NCI-H2196 treated with DMSO at 0.1 percent for 48 hours (cell line): ENCODE measurements around the gene UBR4.

ENCODE experiments used
- DNase-seq: peaks from one replicate; lab custom pipeline; 2025; ENCODE audit not compliant: unreplicated experiment; lab: John Stamatoyannopoulos, UW

UBR4 gene

DNA sequence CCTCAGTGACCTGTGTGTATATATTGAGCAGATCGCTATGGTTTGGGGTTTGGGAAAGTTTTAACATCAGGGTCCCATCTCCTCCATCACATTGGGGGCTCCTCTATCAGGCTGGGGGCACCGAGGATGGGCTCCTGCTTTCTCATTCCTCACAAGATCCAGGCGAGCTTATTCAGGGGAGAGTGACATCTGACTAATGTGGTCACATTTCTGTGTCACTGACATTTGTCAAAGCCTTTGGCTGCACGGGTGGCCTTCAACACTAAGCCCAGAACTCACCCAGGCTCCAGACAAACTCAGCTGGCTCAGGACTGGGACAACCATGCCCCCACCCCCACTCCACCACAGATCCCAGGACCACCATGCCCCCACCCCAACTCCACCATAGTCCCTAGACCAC is 150.3 kb downstream of the UBR4 start:
- no peak for DNase-seq

DNA sequence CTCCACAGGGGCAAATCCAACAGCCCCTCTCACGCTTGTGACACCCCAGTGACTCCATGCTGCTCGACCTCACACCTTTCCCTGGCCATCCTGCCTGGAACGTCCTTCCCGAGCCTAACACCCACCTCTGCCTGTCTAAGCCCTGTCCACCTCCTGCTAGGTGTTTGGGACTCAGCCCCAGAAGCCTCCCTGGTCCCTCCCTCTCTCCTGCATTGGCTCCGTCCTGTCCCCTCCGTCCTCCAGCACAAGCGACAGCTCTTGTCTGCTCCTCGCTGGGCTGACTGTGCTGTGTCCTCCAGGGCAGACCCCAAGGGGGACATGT is 151.6 kb downstream of the UBR4 start:
- DNase-seq, result no peak

DNA sequence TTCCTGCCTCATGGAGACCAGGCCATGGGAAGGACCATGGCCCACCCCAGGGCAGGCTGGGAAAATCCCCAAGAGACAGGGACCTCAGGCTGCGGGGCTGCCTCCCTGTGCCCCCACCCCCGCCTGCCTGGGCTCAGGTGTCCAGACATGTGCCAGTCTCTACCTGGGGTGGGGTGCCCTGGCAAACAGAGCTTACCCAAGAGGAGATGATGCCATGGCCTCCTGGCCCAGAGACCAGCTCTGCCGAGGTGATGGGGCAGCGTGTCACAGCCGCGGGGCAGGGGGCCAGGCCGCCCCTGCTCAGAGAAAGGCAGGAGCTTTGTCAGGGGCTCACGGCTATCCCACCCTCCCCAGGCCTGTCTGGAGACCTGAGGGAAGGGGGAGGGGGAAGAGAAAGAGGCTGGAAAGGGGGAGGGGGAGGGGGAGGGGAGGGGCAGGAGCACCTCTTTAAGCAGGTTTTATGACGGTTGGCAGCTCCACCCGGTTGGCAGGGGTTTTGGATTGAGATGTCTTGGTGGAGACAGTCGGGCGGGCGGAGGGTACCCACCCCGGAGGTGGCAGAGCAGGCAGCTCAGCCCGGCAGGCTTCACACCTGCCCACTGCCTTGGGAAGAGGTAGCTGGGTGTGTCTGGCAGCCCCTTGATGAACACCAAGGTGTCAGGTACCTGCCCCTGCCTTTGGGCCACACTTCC is 152.1 kb downstream of the UBR4 start:
- DNase-seq, result no peak

DNA sequence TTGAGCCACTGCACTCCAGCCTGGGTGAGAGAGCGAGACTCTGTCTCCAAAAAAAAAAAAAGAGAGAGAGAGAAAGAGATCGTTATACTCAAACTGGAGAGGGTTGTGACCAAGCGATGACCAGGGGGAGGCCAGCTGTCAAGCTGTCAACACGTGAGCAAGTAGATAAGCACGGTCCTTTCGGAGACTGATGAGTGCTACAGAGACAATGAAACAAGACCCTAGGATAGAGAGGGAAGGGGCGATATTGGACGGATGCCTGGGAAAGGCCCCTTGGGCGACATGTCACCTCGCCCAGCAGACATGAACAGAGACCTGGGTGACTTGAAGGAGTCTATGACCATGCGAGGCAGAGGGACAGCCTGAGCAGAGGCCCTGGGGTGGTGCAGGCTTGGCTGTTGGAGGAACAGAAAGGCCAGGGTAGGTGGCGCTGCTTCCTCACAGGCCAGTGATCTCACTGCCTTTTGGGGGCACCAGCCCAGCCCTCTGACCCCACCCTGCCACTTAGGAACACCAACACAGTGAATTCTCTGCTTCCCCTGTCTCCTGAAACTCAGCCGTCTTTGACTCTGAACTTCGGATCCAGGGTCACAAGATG is 152.8 kb downstream of the UBR4 start:
- no peak for DNase-seq

DNA sequence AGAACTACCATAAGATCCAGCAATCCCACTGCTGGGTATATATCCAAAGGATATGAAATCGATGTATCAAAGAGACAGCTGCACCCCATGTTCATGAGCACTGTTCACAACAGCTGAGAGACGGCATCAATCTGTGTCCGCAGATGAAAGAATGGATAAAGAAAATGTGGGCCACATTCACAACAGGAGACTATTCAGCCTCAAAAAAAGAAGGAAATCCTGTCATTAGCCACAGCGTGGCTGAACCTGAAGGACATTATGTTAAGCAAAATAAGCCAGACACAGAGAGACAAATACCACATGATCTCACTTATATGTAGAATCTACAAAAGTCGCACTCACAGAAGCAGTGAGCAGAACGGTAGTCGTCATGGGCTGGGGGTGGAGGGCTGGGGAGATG is 154.4 kb downstream of the UBR4 start:
- DNase-seq, result no peak

DNA sequence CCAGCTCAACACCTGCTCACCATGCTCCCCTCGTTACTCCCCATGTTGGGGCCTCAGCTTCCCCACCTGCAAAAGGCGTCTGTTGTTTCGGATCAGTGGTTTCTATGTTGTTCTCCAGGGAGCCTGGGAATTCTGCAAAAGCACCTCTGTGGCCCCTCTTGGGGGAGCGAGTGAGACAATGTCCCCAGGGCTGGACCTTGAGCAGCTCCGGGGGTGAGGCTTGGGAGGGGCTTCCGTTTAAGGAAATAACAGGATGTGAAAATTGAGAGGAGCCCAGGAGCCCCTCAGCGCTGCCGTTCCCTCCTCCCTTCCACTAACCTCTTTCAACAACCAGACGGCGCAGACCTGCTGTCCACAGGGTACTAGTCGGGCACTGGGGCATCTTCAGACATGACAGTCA is 155.1 kb downstream of the UBR4 start:
- DNase-seq, result no peak

DNA sequence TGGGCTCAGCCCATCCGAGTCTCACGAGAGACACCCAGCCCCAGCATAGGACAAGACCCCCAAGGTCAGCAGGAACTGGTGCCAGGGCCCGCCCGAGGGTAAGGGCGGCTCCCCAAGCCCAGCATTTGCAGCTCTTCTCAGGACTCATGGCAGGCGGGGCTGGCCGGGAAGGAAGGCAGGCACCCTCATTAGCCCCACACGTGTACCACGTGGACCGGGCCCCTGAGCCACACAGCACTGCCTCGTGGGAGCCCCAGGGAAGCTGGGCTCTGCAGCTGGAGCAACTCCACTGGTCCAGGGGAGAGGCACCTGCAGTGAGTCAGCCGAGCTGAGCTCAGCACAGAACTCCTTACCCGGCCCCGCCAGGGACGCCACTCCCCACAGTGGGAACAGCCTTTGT is 155.8 kb downstream of the UBR4 start:
- DNase-seq, result no peak

DNA sequence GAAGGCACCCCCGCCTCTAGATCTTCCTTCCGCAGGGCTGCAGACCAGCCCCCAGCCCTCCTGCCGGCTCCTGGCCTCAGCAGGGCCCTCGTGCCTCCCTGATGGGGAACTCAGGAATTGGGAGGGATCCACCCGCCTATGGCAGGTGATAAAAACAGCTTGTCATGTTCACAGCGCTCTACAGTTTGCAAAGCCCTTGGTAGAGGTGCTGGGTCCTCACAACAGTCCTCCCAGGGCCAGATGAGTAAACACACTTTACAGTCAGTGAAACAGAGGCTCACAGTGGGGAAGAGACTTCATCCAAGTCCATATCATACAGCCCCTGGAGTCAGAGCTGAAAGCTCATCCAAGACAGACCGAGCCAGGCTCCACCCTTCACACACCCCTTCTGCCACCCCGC is 156.6 kb downstream of the UBR4 start:
- no peak for DNase-seq

DNA sequence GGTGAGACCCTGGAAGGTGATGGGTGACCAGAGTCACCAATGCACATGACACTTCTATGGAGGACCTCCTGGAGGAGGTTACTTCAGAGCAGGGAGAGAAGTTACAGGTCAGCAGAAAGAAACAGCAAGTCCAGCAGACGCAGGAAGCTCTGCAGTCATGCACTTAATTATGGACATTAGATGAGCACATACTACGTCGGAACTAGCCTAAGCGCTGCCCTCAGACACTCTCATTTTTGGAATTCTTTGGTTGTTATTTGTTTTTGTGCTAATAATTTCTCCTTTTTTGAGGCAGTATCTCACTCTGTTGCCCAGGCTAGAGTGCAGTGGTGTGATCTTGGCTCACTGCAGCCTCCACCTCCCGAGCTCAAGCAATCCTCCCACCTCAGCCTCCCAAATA is 160.3 kb downstream of the UBR4 start:
- DNase-seq, result no peak

DNA sequence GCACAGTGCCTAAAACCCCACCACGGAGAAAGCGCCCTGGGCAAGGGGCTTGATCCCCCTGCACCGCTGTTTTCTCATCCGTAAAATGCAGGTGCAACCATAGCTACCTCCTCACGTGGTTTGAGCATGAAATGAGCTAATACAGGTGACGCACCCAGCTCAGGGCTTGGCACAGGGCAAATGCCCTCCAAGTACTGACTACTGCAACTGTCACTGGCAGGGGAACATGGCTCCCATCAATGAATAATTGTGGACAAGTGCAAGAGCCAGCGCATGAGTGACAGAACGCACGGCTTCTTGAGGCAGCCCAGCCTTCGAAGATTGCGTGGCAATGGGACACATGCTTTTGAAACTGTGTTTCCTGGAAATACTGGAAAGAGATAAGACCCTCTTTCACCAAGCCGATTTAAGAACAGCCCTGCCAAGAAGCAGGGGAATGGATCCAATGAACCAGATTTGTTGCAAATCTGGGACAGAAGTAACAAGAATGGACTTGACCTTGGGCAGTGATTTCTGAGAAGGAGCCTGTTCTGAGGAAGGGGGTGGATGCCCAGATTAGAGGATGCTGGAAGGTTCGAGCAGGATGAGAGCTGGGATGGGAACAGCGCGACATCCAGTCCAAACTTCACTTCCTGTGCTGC is 160.8 kb downstream of the UBR4 start:
- DNase-seq, result no peak

DNA sequence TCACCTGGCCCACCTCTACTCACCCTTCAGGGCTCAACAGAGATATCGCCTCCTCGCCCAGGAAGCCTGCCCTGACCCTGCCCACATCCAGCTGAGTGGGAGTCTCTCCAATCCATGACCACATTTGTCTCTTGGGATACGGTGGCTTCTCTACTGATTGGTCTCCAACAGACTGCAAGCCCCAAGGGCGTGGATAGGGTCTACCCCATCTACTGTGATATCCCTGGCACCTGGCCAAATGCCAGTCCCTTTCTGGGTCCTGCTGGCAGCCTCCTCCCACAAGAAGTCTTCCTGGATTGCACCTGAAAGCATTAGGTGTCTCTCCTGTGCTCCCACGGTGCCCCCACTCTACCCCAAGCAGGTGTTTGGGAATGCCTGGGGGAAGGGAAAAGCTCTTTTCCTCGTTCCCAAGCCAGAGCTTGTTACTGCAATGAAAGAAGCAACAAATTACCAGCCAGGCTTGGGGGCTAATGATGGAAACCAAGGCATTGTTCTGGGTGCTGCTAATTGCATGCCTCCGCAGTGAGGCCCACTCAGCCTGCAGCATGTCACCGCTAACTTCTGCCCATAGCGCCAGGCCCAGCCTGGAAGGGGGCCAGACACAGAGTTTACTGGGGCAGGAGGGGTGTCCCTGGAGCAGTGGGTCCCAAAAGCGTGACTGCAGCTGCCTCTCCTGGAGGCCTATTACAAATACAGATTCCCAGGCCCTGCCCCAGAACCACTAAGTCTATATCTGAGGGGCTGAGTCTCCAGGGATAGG is 162.9 kb downstream of the UBR4 start:
- no peak for DNase-seq

DNA sequence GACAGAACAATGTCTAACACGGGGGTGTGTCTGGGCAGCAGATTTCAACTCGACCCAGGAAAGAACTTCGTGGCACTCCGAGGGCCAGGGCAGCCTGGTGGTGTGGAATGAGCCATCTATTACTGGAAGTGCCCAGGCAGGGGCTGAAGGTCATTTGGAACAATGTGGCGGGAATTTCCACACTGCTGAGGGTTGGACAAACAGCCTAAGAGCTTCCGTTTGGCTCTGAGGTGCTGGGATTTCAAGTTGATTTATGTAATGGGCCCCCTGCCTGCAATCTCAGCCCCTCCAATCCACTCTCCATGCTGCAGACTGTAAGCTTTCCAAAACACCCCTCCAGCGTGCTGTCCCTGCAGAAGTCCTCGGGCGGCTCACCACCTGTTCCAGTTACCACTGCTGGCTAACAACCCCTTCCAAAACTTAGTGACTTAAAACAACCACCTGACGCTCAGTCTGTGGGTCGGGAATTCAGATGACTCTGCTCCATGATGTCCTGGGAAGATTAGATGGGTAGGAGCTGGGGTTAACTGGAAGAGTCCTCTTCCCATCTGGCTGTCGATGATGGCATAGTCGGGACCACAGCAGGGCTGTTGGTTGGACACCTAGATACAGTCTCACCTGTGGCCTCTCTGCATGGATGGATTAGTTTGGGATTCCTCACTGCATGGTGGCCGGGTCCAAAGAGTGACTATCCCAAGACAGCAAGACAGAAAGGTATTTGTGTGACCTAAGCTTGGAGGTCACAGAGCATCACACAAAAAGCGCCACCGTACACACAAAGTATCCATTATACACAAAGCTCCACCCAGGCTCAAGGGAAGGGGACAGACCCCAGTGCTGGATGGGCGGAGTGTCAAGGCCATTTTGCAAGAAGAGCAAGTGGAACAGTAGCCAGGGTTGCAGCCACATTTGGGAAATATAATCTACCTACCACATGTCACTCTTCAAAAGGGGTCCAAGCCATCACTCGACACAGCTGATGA is 163.9 kb downstream of the UBR4 start:
- DNase-seq, result no peak

DNA sequence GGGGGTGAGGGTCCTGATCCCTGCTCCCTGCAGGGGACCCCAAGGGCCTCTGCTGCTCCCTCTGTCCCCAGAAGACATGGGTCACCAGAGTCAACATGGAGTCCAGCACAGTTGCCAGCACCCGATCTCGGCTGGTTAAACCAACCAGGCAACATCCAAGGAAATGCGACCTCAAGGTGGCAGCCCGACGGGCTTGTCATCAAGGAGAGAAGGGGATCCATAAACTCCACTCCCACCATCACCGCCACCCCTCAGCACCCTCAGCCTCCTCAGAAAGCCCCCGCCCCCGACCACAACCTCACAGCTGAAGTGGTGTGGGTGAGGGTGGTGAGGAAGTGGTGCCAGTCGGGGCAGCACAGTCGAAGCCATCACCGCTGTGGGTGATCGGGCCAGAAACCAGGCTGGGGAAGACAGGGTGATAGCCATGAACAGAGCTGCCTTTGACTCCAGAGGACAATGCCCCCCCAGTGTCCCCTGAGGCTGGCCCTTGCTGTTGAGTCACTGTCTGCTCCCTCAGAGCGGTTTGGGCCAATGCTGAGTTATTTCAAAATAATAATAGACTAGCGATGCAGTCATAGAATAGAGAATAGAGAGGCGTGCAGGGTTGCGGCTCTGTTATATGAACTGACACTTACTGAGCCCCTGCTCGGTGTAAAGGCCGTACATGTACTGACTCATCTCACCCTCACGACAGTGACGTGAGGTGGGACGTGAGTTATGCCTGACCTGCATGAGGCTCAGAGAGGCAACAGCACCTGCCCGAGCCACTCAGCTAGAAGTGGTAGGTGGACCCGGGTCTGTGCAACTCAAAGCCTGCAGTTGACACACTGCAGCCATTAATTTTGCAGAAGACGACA is 164.9 kb downstream of the UBR4 start:
- no peak for DNase-seq

DNA sequence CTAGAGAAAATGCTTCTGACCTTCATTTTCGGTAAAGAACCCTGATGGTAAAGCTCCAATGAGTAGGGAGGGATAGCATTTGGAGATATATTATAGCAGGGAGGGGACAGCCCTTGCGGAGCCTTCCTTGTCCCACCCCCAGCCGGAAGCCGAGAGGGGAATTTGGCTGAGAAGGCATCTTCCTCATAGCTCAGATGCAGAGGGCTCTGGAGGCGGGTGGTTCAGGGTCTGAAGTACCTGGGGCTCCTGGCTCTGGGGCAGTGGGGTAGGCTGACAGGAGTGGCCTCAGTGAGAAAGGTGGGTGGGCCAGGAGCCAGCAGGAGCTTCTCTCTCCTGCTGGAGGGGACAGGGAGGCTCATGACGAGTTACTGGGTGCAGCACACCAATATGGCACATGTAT is 165.6 kb downstream of the UBR4 start:
- DNase-seq, result no peak

DNA sequence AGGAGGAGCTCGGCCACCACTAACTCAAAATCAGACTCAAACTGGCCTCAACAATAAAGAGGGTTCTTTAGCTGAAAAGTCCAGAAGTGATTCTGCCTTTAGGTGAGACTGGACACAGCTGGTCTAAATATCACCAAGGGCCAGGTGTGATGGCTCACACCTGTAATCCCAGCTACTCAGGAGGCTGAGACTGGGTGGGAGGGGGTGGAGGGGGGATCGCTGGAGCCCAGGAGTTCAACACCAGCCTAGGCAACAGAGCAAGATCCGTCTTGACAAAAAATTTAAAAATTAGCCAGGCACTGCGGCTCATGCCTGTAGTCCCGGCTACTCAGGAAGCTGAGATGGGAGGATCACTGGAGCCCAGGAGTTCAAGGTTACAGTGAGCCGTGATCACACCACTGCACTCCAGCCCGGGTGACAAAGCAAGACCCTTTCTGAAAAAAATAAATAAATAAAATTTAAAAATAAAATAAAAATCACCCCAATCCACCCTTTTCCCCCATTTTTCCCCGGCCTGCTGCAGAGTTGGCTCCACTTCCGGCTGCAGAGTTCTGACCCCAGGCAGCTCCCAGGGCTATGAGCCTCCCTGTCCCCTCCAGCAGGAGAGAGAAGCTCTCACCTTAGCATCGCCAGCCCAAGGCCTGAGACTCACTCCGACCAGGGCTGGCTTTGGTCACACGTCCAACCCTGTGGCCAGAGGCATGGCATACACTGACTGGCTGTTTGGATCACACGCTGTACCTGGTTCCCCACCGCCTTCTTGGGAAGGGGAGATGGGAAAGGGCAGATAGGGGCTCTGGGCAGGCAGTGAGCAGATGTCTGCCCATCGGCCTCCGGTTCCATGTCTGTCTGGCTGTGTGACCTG is 166.3 kb downstream of the UBR4 start:
- DNase-seq, result no peak

DNA sequence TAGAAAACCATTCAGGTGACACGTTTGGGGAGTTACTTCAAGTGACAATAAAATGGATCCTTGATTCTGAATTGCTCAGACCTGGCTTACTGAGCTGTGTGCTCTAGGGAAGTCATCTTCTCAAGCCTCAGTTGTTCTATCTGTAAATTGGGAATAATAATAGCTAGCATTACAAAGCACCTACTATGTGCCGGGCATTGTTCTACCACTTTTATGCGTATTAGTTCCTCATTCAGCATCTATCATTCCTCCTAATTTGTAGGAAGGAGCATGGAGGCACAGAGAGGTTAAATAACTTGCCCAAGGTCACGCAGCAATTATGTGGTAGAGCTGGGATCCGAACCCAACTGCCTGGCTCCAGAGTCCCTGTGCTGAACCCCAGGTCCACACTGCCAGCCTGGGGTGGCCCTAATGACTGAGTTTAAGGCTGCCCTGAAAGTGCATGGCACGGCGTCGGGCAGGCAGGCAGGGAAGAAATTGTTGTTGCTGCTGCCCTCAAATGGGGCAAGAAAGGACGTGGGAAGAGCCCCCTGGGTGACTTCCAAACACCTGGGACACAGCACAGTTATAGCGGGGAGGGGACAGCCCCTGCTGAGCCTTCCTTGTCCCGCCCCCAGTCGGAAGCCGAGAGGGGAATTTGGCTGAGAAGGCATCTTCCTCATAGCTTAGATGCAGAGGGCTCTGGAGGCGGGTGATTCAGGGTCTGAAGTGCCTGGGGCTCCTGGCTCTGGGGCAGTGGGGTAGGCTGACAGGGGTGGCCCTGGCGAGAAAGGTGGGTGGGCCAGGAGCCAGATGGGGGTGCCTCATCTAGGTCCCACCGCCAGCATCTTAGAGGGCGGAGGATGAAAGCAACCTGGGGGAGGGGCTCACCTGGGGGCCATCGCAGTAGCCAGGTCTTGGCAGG is 167.1 kb downstream of the UBR4 start:
- no peak for DNase-seq

DNA sequence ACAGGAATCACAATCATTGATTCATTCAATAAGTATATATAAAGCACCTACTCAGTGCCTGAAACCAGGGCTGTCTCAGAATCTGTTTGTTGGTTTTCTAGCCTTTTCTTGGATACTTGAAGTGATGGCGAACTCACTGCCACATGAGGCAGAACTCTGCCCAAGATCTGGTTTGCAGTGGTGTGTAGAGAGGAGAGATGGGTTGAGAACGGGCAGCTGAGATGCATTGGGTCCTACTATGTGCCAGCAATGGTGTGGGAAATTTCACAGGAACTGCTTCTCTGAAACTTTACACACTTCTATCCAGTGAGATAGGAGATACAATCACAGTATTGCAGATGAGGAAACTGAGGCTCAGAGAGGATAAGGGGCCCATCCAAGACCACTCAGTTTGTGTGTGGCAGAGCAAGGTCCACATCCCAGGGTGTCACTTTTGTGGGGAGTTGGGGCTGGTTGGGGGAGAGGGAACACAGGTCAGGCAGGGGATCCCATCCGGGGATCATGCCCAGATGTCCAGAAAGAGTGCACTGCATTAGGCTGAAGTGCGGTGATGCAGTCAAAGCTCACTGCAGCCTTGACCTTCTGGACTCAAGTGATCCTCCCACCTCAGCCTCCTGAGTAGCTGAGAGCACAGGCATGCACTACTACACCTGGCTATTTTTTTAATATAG is 169.9 kb downstream of the UBR4 start:
- no peak for DNase-seq

DNA sequence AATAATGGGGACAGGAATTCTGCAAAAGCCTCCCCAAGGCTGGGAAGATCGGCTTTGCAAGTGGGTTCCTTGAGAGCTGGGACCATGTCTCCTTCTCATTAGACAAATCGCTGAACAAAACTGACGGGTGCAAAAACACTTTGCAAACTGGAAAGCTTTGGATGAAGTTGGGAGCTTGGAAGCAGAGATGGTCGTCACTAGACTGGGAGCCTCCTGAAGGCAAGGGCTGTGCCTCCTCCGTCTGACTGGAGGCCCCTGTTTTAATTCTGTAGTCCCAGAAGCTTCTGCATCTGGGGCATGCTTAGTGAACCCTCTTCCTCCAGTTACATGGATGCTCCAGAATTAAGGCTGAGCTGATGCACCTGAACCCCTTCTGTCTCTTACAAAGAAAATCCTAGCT is 171.3 kb downstream of the UBR4 start:
- DNase-seq, result no peak
